ENCODE data around the gene PDLIM7.

DNA sequence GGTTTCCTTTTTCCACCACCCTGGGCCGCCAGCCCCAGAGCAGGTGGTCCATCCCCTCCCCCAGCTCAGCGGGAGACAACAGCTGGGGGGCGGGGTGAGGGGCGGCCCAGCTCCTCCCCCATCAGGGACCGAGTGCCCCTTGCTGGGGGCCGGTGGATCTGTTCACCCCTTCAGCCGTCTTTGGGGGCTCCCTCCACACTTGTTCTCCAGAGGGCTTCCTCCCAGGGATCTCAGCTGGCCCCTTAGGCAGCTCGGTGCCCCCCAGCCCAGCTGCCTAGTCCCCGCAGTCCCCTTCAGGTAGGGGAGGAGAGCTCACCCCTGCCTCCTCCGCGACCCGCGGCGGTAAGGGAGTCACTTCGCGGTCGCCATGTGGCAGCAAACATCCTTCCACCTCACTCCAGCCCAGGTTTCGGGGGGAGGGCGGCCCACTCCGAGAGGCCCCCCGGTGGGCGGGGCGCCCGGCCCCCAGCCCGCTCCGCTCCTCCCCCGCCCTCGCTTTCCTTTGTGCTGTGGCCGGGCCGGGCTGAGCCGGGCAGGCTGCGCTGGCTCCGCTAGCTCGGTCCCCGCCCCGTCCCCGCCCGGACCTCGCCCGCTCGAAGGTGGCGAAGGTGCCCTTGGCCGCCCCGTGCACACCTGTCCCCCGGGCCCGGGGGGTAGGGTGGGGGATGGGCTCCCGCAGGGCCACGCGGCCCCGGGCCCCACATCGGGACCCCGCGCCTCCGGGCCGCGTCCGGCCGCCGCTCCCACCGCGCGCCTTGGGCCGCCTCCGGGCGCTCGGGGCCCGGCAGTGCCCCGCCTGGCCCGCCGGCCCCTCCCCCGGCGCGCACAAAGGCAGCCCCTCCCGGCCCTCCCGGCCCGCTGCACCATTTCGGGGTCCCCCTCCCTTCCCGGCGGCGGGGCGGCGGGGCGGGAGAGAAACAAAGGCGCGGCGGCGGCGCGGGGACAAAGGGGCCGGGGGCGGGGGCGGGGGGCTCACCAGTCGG is 24.7 kb downstream of the PDLIM7 start:
- no peak; the same call in 1 of the 2 replicates for TF ChIP-seq POLR2AphosphoS5 (IDR thresholded peaks at IDR 0.05; ENCODE audit: low read depth, low read length)
- TF ChIP-seq REST (IDR thresholded peaks at IDR 0.05; ENCODE audit: insufficient read depth in 1 of 2, low read depth in 2 of 2, low read length in 2 of 2) = no peak
- no peak for TF ChIP-seq SIN3A (IDR thresholded peaks at IDR 0.05; ENCODE audit: borderline replicate concordance, insufficient read depth, low read length)
- no peak for TF ChIP-seq TAF1 (IDR thresholded peaks at IDR 0.05; ENCODE audit: borderline replicate concordance, insufficient read depth, low read length)

All from PFSK-1 (cell line).